Astrocyte (in vitro differentiated cells and primary cell): ENCODE results near the gene SUPT3H. TPM values are rescaled to one million over a fixed set of nuclear protein-coding genes. Genes with fewer than 3 reads are reported as not detected.

Experiments
- DNase-seq: peaks from one replicate; pipeline ENCODE4 v3.0.0-alpha.2; 2010; ENCODE audit warnings: low read depth
- FAIRE-seq: peaks from 2 replicates; lab custom pipeline; 2011; peaks lifted over from hg19 to GRCh38; lab: Jason Lieb, UNC
- H2AFZ ChIP-seq: 2 replicates; pipeline ENCODE4 v1.6.0; 2012; ENCODE audit warnings: low read depth, low read length, inconsistent platforms
- H3K27ac ChIP-seq: 2 replicates; pipeline ENCODE4 v1.5.1; 2011; ENCODE audit warnings: low read depth, low read length, inconsistent platforms
- H3K27me3 ChIP-seq: 2 replicates; pipeline ENCODE4 v1.6.0; 2011; ENCODE audit warnings: low read length, inconsistent platforms; ENCODE audit not compliant: insufficient read depth
- H3K36me3 ChIP-seq: 2 replicates; pipeline ENCODE4 v1.5.1; 2011; ENCODE audit warnings: low read length, inconsistent platforms; ENCODE audit not compliant: insufficient read depth
- H3K4me1 ChIP-seq: 2 replicates; pipeline ENCODE4 v1.5.1; 2011; ENCODE audit warnings: low read length, inconsistent platforms; ENCODE audit not compliant: insufficient read depth
- H3K4me2 ChIP-seq: 2 replicates; pipeline ENCODE4 v1.6.0; 2012; ENCODE audit warnings: low read length, inconsistent platforms
- H3K4me3 ChIP-seq: 2 replicates; pipeline ENCODE4 v1.5.1; 2011; ENCODE audit warnings: low read depth, mild to moderate bottlenecking, low read length, inconsistent platforms; ENCODE audit not compliant: insufficient read depth
- H3K79me2 ChIP-seq: 2 replicates; pipeline ENCODE4 v1.6.0; 2012; ENCODE audit warnings: mild to moderate bottlenecking, low read length, inconsistent platforms; ENCODE audit not compliant: insufficient read depth
- H3K9ac ChIP-seq: 2 replicates; pipeline ENCODE4 v1.6.0; 2012; ENCODE audit warnings: mild to moderate bottlenecking, low read length, inconsistent platforms
- H3K9me3 ChIP-seq: 2 replicates; pipeline ENCODE4 v1.5.1; 2012; ENCODE audit warnings: low read depth, mild to moderate bottlenecking, low read length, inconsistent platforms; ENCODE audit not compliant: insufficient read depth
- H4K20me1 ChIP-seq: 2 replicates; pipeline ENCODE4 v1.6.0; 2012; ENCODE audit warnings: low read length, inconsistent platforms; ENCODE audit not compliant: insufficient read depth
- H3K27ac Mint-ChIP-seq: one replicate; pipeline ENCODE4 v1.8.0; 2021; ENCODE audit warnings: mild to moderate bottlenecking, mixed read lengths; ENCODE audit not compliant: unreplicated experiment
- H3K27me3 Mint-ChIP-seq: one replicate; pipeline ENCODE4 v1.8.0; 2021; ENCODE audit warnings: low read depth, mixed read lengths; ENCODE audit not compliant: unreplicated experiment
- H3K36me3 Mint-ChIP-seq: one replicate; pipeline ENCODE4 v1.8.0; 2021; ENCODE audit warnings: low read depth, mixed read lengths; ENCODE audit not compliant: unreplicated experiment
- H3K4me1 Mint-ChIP-seq: one replicate; pipeline ENCODE4 v1.8.0; 2021; ENCODE audit warnings: low read depth, mixed read lengths; ENCODE audit not compliant: unreplicated experiment
- H3K4me3 Mint-ChIP-seq: one replicate; pipeline ENCODE4 v1.8.0; 2021; ENCODE audit warnings: mild to moderate bottlenecking, moderate library complexity, mixed read lengths; ENCODE audit not compliant: unreplicated experiment
- H3K9me3 Mint-ChIP-seq: one replicate; pipeline ENCODE4 v1.8.0; 2021; ENCODE audit warnings: mild to moderate bottlenecking, mixed read lengths; ENCODE audit not compliant: unreplicated experiment
- EZH2 ChIP-seq: IDR thresholded peaks from 2 replicates; pipeline ENCODE4 v1.6.1; 2012; ENCODE audit warnings: mild to moderate bottlenecking, low read length, inconsistent platforms; ENCODE audit not compliant: insufficient read depth
- total RNA-seq: library from RNA; stranded (reverse); gene quantifications from 2 replicates; pipeline ENCODE4 v1.2.1, GENCODE V29; 2021
- TF ChIP-seq, protein P1 (sequence below): IDR thresholded peaks from 2 replicates; pipeline ENCODE4 v1.5.1; 2011; ENCODE audit warnings: low read depth, mild to moderate bottlenecking, inconsistent platforms, low read length, moderate library complexity; ENCODE audit not compliant: insufficient read depth

Gene SUPT3H
- total RNA-seq, 1 donor from 2014 or later, result 12.4 TPM

- Histone ChIP-seq H3K4me3 (no peak overlapping the region), H4K20me1 (no peaks in the 10 kb centered on the region), H2AFZ (no peak overlapping the region), H3K4me2 (no peak overlapping the region), H3K36me3 (no peaks in the 10 kb centered on the region), H3K4me1 (peaks cover 13% of the 10 kb centered on the region), H3K27me3 (no peaks in the 10 kb centered on the region), H3K9me3 (no peaks in the 10 kb centered on the region), H3K79me2 (no peaks in the 10 kb centered on the region), H3K27ac (no peak overlapping the region), H3K9ac (no peak overlapping the region)
- peaks cover 15% of the 10 kb centered on the region for H3K4me1 Mint-ChIP-seq
- no peak for FAIRE-seq
- no peak overlapping the region for H3K27ac Mint-ChIP-seq
- H3K9me3 Mint-ChIP-seq, result no peaks in the 10 kb centered on the region
- no peaks in the 10 kb centered on the region for H3K36me3 Mint-ChIP-seq
- no peak for DNase-seq
- no peak overlapping the region for H3K4me3 Mint-ChIP-seq
- TF ChIP-seq EZH2, result no peak
- TF ChIP-seq, protein P1, sequence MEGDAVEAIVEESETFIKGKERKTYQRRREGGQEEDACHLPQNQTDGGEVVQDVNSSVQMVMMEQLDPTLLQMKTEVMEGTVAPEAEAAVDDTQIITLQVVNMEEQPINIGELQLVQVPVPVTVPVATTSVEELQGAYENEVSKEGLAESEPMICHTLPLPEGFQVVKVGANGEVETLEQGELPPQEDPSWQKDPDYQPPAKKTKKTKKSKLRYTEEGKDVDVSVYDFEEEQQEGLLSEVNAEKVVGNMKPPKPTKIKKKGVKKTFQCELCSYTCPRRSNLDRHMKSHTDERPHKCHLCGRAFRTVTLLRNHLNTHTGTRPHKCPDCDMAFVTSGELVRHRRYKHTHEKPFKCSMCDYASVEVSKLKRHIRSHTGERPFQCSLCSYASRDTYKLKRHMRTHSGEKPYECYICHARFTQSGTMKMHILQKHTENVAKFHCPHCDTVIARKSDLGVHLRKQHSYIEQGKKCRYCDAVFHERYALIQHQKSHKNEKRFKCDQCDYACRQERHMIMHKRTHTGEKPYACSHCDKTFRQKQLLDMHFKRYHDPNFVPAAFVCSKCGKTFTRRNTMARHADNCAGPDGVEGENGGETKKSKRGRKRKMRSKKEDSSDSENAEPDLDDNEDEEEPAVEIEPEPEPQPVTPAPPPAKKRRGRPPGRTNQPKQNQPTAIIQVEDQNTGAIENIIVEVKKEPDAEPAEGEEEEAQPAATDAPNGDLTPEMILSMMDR, result no peak
- no peaks in the 10 kb centered on the region for H3K27me3 Mint-ChIP-seq
Measured at GRCh38 chr6:44809258-44809657, 568.5 kb downstream of the SUPT3H start.

DNA sequence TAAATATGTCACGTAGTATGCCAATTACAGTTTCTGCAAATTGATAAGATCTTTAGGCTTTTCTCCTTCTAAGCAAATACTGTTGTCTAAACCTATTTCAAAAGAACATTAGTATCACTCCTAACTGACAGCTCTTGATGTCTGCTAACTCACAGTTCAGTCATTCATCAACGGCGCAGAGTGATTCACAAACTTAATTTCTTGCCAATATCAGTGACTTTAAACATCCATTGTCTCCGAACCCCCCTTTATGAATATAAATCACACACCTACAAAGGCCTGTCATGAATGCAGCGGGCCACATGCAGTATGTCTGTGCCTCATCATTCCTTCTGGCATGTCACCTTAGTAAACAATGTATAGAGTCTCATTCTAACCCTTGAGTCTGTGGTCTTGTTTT lies 569.6 kb downstream of the SUPT3H start:
- no peak overlapping the region for H3K4me2 ChIP-seq
- H3K4me3 Mint-ChIP-seq, result no peak overlapping the region
- no peaks in the 10 kb centered on the region for H3K27me3 ChIP-seq
- no peaks in the 10 kb centered on the region for H3K9me3 ChIP-seq
- no peak overlapping the region for H3K27ac ChIP-seq
- no peaks in the 10 kb centered on the region for H3K9me3 Mint-ChIP-seq
- no peak for TF ChIP-seq EZH2
- TF ChIP-seq, protein P1, result no peak
- FAIRE-seq (no peak), DNase-seq (no peak)
- no peaks in the 10 kb centered on the region for H3K79me2 ChIP-seq
- no peak overlapping the region for H3K4me3 ChIP-seq
- H3K4me1 ChIP-seq, result peaks cover 13% of the 10 kb centered on the region
- H3K27me3 Mint-ChIP-seq, result peaks cover 4% of the 10 kb centered on the region
- no peaks in the 10 kb centered on the region for H3K36me3 ChIP-seq
- no peak overlapping the region for H3K9ac ChIP-seq
- no peaks in the 10 kb centered on the region for H4K20me1 ChIP-seq
- H3K36me3 Mint-ChIP-seq, result no peaks in the 10 kb centered on the region
- H3K4me1 Mint-ChIP-seq, result peaks cover 15% of the 10 kb centered on the region
- no peak overlapping the region for H2AFZ ChIP-seq
- H3K27ac Mint-ChIP-seq, result no peak overlapping the region

DNA sequence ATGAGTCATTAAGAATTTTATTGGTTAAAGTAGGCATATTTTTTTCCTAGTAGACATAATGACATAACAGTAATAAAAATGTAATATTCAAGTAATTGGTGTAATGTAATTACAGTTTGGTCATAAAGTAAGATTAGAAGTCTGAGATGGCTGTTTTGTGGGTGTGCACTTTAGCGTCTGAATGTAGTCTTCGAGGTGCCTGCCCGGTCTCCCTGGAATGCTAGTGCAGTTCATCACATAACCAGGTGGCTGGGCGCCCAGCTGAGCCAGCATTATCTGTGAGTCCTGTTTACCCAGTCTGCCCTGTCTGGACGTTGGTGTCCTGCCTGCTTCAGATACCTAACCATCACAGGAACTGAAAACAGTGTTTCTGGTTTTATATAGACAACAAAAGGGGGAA lies 571.1 kb downstream of the SUPT3H start:
- no peaks in the 10 kb centered on the region for H4K20me1 ChIP-seq
- H2AFZ ChIP-seq, result no peak overlapping the region
- H3K9me3 ChIP-seq, result no peaks in the 10 kb centered on the region
- no peak overlapping the region for H3K27ac ChIP-seq
- FAIRE-seq (no peak), DNase-seq (peak; percentile 16)
- Mint-ChIP-seq H3K27me3 (peaks cover 8% of the 10 kb centered on the region), H3K27ac (no peak overlapping the region), H3K4me1 (peaks cover 15% of the 10 kb centered on the region), H3K4me3 (no peak overlapping the region), H3K36me3 (peaks cover 5% of the 10 kb centered on the region), H3K9me3 (no peaks in the 10 kb centered on the region)
- peaks cover 13% of the 10 kb centered on the region for H3K4me1 ChIP-seq
- no peaks in the 10 kb centered on the region for H3K79me2 ChIP-seq
- H3K9ac ChIP-seq, result no peak overlapping the region
- no peak overlapping the region for H3K4me2 ChIP-seq
- no peaks in the 10 kb centered on the region for H3K36me3 ChIP-seq
- TF ChIP-seq EZH2, result no peak
- no peak overlapping the region for H3K4me3 ChIP-seq
- no peaks in the 10 kb centered on the region for H3K27me3 ChIP-seq
